Activated CD4-positive, CD25-positive, alpha-beta regulatory T cell treated with anti-CD3 and anti-CD28 coated beads, Interleukin-2, amount 50 U/mL, for 72 hours (primary cell): ENCODE data around the gene ZNG1E.
"Not testable (repeated sequence)": the region's sequence is repeated elsewhere in the genome, so short reads cannot be mapped to it uniquely, and the experiment has no call there.

ENCODE experiments used
- DNase-seq: peaks from one replicate; pipeline ENCODE4 v3.0.0; 2021

Gene ZNG1E

GRCh38 chr9:65675589-65676021 is at the start of gene ZNG1E:
Gene ZNG1E, plus strand, starts transcription at chr9:65675928. Its CDS starts 49 bp downstream, at chr9:65675977.
- peak; percentile 65 for DNase-seq

- DNase-seq = not testable (repeated sequence)
These were observed 2.1 kb upstream of the ZNG1E start for GRCh38 chr9:65673579-65673978.

GRCh38 chr9:65675018-65675417 is 710 bp upstream of the ZNG1E start:
- not testable (repeated sequence) for DNase-seq

- not testable (repeated sequence) for DNase-seq
These were observed 661 bp downstream of the ZNG1E start for GRCh38 chr9:65676389-65676788.

- DNase-seq = not testable (repeated sequence)
These were observed 2.8 kb downstream of the ZNG1E start for GRCh38 chr9:65678533-65678932.

GRCh38 chr9:65703550-65703949 is 27.8 kb downstream of the ZNG1E start:
- not testable (repeated sequence) for DNase-seq

GRCh38 chr9:65714445-65714844 is 38.7 kb downstream of the ZNG1E start:
- not testable (repeated sequence) for DNase-seq

GRCh38 chr9:65737096-65737564 is 61.4 kb downstream of the ZNG1E start, which contains the start of gene FOXD4L4:
Gene FOXD4L4, plus strand, starts transcription at chr9:65737146. Its CDS starts 0 bp downstream, at chr9:65737146.
- DNase-seq = peak; percentile 30

- DNase-seq = not testable (repeated sequence)
These were observed 62.4 kb downstream of the ZNG1E start for GRCh38 chr9:65738133-65738532.
